Fibroblast of skin of left biceps (primary cell): ENCODE measurements around the gene BARHL2.

ENCODE experiments used
- DNase-seq, 2 experiments: peaks; one replicate each; pipeline ENCODE4 v3.0.0-alpha.2; 2013; ENCODE audit warnings: low read depth in 2 of 2

The BARHL2 gene

GRCh38 chr1:90710579-90711536 is 6.2 kb downstream of the BARHL2 start:
- DNase-seq, result no peak

DNA sequence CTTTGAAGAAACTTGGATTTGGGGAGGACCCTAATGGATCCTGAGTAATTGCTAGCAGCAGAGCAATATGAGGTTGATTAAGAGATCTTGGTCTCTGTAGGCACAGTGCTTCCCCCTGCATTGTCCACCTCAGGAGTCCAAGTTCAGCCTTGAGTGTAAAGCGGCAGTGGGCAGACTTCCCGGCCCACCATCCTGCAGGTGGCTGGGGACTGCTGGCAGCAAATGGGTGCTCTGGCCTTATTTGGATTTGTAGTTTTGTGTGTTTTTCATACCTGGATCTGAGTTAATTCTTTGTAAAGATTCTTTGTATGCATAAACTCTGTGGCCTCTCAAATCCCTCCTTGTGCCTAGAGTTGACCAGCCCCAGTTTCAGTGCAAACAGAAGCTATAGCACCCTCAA is 7.6 kb downstream of the BARHL2 start:
- DNase-seq, result no peak

GRCh38 chr1:90708826-90709225 is 8.3 kb downstream of the BARHL2 start:
- no peak for DNase-seq

DNA sequence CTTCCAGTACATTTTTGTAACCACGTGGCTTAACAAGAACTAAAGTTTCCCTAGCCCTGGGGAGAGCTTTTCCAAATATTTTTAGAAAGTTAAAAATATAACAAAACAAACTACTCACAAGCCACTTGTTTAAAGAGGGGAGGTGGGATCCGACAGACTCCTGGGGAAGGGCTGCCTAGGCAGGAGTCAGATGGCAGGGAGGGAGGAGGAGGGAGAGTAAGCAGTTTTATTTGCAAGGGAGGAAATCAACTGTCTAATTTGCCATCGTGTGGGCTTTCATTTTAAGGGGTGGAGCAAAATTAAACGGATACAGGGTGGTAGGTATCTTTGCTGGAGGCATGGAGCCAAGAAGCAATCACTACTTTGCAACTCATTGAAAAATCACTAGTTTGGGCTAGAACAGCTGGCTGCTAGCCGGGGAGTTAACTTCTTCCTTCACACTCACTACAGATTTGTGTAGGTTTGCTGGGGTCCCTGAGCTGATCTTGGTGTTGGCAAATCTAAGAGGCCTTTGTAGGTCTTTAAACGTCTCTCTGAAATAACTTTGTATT is 8.8 kb downstream of the BARHL2 start:
- no peak for DNase-seq

- no peak for DNase-seq
Measured at GRCh38 chr1:90707363-90707710, 9.8 kb downstream of the BARHL2 start.

DNA sequence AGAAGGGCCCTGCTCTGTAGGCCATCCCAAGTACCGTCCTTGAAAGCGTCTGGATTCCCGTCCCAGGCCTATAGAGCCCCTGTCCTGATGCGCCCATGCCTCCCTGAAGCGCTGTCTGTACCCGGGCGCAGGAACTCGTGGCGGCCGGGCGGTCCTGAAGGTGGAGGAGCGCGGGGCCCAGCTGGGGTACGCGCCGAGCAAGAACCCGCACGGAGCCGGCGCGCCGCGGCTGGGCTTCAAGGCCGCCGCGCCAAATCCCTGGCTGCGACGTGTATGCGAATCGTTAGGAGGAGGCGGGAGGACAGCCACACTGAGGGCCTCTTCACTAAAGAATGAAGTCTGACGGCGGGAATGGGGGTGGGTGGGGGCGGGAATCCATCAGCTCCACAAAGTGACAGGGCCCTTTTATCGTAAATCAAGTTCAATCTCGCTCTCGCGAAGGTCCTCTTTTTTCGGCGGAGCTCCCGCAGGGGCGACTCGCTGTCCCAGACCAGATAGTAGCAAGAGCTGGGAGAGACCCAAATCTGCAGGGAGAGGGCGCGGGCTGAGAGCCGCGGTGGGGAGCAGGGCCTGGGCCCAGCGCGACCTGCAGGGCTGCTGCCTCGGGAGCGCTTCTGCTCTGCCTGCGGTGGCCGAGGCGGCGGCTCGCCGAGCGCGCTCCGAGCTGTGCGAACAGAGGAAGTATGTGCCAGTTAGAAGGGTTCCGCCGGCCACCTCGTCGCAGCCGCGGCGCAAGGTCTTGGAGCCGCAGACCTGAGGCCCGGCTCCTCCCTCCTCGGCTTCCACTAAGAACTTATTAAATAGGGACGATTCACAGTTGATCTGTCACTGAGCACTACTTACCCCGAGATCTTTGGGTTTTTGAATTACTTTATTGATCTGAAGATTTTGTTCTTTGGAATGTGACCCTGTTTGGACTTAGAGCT is 10.4 kb downstream of the BARHL2 start:
- no peak for DNase-seq

DNA sequence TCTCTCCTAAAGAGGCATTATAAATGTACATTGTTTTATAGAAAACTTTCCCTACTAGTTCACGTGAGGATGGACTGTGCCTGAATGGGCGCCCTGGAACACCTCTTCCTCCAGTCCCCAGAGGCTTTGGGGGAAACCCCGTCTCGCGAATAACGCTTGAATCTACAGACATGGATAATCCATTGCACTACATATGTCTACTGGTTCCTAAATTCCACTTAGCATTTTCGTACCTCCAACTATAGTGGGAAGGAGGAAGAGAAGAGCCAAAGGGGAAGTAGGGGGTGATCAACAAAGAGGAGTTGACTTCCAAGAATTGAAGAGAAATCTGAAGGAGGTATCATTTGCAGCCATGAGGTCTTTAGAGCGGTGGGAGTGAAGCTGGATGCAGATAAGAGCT is 11.1 kb downstream of the BARHL2 start:
- no peak for DNase-seq

GRCh38 chr1:90704817-90705216 is 12.3 kb downstream of the BARHL2 start:
- no peak for DNase-seq

DNA sequence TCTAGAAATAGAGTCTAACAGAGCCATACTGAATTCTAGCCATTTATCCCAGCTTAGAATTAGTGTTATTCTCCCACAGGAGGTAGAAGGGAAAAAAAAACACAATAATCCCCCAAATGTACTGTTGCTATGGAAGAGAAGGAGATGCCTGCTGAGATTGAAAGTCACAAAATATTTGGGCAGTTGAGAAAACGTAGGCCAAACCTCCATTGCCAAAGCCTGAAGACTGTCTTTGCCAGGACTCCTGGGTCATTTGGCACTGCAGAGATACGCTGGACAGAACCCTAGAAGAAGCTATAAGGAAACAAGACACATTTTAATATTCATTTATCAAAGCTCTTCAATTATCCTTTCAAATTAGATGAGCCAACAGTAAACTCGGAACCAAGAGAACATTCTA is 22.3 kb downstream of the BARHL2 start:
- no peak for DNase-seq

DNA sequence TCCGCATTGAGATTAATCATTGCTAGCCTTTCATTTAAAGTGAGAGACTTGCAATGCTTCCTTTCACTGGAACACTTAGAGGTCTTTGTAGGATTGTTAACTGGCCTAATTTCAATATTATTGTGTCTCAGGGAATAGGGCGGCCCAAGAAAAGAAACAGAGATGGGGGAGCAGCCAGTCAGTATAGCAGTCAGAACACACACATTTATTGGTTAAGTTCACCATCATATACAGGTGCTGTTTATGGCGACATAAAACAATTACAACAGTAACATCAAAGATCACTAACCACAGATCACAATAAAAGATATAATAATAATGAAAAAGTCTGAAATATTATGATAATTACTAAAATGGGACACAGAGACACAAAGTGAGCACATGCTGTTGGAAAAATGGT is 29.4 kb downstream of the BARHL2 start:
- no peak for DNase-seq

DNA sequence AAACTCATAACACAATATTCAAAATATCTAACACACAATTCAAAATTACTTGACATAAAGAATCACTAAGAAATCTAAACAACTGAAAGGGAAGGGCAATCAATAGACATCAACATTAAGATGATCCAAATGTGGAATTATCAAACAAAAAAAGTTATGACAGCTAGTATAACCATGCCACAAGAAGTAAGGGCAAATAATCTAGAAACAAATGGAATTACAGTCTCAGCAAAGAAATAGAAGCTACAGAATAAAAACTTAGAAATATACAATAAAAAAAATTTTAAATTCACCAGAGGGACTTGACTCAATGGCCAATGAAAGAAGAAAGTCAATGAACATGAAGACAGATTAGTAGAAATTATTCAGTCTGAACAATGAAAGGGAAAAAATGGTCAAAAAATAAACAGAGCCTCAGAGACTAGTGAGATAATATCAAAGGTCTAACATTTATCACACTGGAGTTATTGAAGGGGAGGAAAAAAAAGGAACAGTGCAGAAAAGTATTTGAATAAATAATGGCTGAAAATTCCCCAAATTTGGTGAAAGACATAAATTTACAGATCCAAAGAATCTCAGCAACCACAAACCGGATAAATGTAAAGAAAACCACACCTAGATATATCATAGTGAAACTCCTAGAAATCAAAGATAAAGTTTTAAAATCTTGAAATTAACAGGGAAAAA is 41.8 kb downstream of the BARHL2 start:
- no peak for DNase-seq

DNA sequence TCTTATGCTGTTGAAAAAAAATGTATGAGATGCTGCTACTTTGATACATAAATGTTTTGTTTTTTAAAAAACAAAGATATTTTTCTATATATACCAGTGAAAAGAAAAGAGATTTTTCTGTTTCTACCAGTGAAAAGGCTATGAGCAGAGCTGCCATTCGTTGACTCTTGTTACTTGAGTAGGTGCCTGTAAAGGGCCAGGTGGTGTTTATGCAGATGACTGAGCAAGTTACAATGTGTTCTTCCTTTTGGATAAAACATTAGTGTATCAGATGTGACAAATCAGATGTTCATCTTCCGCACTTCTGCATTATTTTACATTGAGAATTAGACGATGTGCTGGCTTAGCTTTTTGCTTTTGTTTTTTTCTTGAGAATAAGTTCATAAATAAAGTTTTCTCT is 45.4 kb downstream of the BARHL2 start:
- DNase-seq, result no peak

DNA sequence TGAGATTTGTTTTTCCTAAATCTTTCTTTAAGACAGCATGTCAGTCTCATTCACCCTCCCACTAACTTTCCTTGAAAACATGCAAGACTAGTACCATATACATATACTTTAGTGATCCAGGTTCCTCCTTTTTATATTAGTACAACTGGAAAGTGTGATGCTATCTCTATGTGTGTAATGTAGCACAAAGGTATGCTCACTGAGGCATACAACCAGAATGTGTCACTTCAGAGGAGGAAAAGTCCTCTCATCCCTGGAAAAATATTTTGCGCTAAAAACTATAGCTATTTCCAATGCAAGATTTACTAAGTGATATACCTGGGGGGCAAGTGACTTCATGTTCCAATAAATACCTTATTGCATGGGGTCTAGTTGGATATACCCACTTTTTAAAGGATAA is 45.9 kb downstream of the BARHL2 start:
- DNase-seq, result no peak
